GM19239 (cell line): Measurements from ENCODE around the gene ZNF385C.

Source experiments
- DNase-seq: peaks from one replicate; pipeline ENCODE4 v3.0.0; 2011; ENCODE audit warnings: low spot score; ENCODE audit not compliant: insufficient read length
- FAIRE-seq: peaks from 2 replicates; lab custom pipeline; 2011; peaks lifted over from hg19 to GRCh38; lab: Jason Lieb, UNC

Gene ZNF385C

GRCh38 chr17:42110301-42111264 is 12.3 kb upstream of the ZNF385C start:
- no peak for FAIRE-seq
- DNase-seq, result no peak

- DNase-seq (no peak), FAIRE-seq (no peak)
Measured at GRCh38 chr17:42109086-42109485, 10.8 kb upstream of the ZNF385C start.

- peak; percentile 96 for DNase-seq
- peak; percentile 97 for FAIRE-seq
Measured at GRCh38 chr17:42107597-42108576, 9.6 kb upstream of the ZNF385C start.

- DNase-seq (no peak), FAIRE-seq (no peak)
Measured at GRCh38 chr17:42107124-42107523, 8.9 kb upstream of the ZNF385C start.

GRCh38 chr17:42106009-42106408 is 7.7 kb upstream of the ZNF385C start:
- no peak for DNase-seq
- no peak for FAIRE-seq

GRCh38 chr17:42104264-42104663 is 6.0 kb upstream of the ZNF385C start:
- no peak for DNase-seq
- no peak for FAIRE-seq

- FAIRE-seq, result no peak
- DNase-seq, result no peak
Measured at GRCh38 chr17:42103221-42103954, 5.1 kb upstream of the ZNF385C start.

GRCh38 chr17:42101513-42102292 is 3.4 kb upstream of the ZNF385C start:
- peak; percentile 75 for DNase-seq
- no peak for FAIRE-seq

- no peak for DNase-seq
- no peak for FAIRE-seq
Measured at GRCh38 chr17:42098730-42099399, 592 bp upstream of the ZNF385C start.

- FAIRE-seq (no peak), DNase-seq (no peak)
Measured at GRCh38 chr17:42096360-42097111, 1.7 kb downstream of the ZNF385C start.

GRCh38 chr17:42094375-42095069 is 3.8 kb downstream of the ZNF385C start:
- DNase-seq (no peak), FAIRE-seq (no peak)

- no peak for FAIRE-seq
- no peak for DNase-seq
Measured at GRCh38 chr17:42092939-42093338, 5.3 kb downstream of the ZNF385C start.

GRCh38 chr17:42090964-42091790 is 7.1 kb downstream of the ZNF385C start:
- DNase-seq (no peak), FAIRE-seq (no peak)

GRCh38 chr17:42088736-42089135 is 9.5 kb downstream of the ZNF385C start:
- DNase-seq, result no peak
- no peak for FAIRE-seq

GRCh38 chr17:42087736-42088705 is 10.3 kb downstream of the ZNF385C start:
- DNase-seq, result no peak
- FAIRE-seq, result no peak
